H4 (cell line): ENCODE measurements around the gene ATP2B3. TPM values are rescaled to one million over a fixed set of nuclear protein-coding genes. Genes with fewer than 3 reads are reported as not detected.

ENCODE experiments used
- DNase-seq: peaks from one replicate; pipeline ENCODE4 v3.0.0-alpha.2; 2015; ENCODE audit warnings: low spot score
- total RNA-seq: library from RNA; depleted of rRNA; stranded (reverse); fragments of >200 nt; shearing (Covaris generic); gene quantifications from 2 replicates; pipeline ENCODE4 v1.2.3, GENCODE V29; 2014

Gene ATP2B3
- total RNA-seq, 1 experiment from 2014 or later: not detected

GRCh38 chrX:153568451-153569011 lies 51.1 kb downstream of the ATP2B3 start:
- DNase-seq: no peak

GRCh38 chrX:153569475-153569874 lies 52.0 kb downstream of the ATP2B3 start:
- no peak for DNase-seq

- DNase-seq: no peak
Observed at GRCh38 chrX:153571534-153571908, 54.1 kb downstream of the ATP2B3 start.

GRCh38 chrX:153572601-153573000 lies 55.2 kb downstream of the ATP2B3 start:
- DNase-seq: no peak

GRCh38 chrX:153573984-153574383 lies 56.5 kb downstream of the ATP2B3 start:
- DNase-seq: no peak

- no peak for DNase-seq
Observed at GRCh38 chrX:153576239-153576870, 58.9 kb downstream of the ATP2B3 start.

GRCh38 chrX:153576961-153577360 lies 59.5 kb downstream of the ATP2B3 start:
- DNase-seq: no peak

GRCh38 chrX:153578200-153578835 lies 60.9 kb downstream of the ATP2B3 start:
- no peak for DNase-seq

- DNase-seq: no peak
Observed at GRCh38 chrX:153578889-153579288, 61.4 kb downstream of the ATP2B3 start.

GRCh38 chrX:153580700-153581386 lies 63.4 kb downstream of the ATP2B3 start:
- no peak for DNase-seq

- DNase-seq: no peak
Observed at GRCh38 chrX:153582896-153583295, 65.5 kb downstream of the ATP2B3 start.

- no peak for DNase-seq
Observed at GRCh38 chrX:153583433-153583832, 66.0 kb downstream of the ATP2B3 start.

GRCh38 chrX:153585827-153586226 lies 68.4 kb downstream of the ATP2B3 start:
- no peak for DNase-seq

- DNase-seq: no peak
Observed at GRCh38 chrX:153587342-153587741, 69.9 kb downstream of the ATP2B3 start.

GRCh38 chrX:153588021-153588781 lies 70.8 kb downstream of the ATP2B3 start:
- DNase-seq: no peak

GRCh38 chrX:153588782-153589446 lies 71.5 kb downstream of the ATP2B3 start:
- no peak for DNase-seq

- DNase-seq: no peak
Observed at GRCh38 chrX:153590961-153591956, 73.8 kb downstream of the ATP2B3 start.

GRCh38 chrX:153592091-153592833 lies 74.8 kb downstream of the ATP2B3 start:
- no peak for DNase-seq

GRCh38 chrX:153592966-153593688 lies 75.7 kb downstream of the ATP2B3 start:
- DNase-seq: no peak
